ENCODE data around the gene CRIM1. TPM values are rescaled to one million over a fixed set of nuclear protein-coding genes. Genes with fewer than 3 reads are reported as not detected.

The CRIM1 gene
- total RNA-seq, 2 experiments from 2014 or later: 3.1 to 3.3 TPM

- Mint-ChIP-seq H3K4me3 (no peak overlapping the region), H3K9me3 (no peaks in the 10 kb centered on the region), H3K27ac (no peak overlapping the region), H3K27me3 (ENCODE audit: low read depth) (no peaks in the 10 kb centered on the region), H3K36me3 (ENCODE audit: low read depth) (no peaks in the 10 kb centered on the region), H3K4me1 (ENCODE audit: low read depth) (no peaks in the 10 kb centered on the region)
- intact Hi-C loops (cut with micrococcal nuclease): no loop called here
- no peak for DNase-seq
- CTCF ChIA-PET: no interaction called here
Observed at GRCh38 chr2:36535099-36535498, 179.5 kb downstream of the CRIM1 start.

GRCh38 chr2:36536776-36537175 lies 181.2 kb downstream of the CRIM1 start:
- H3K36me3 Mint-ChIP-seq (ENCODE audit: low read depth): no peaks in the 10 kb centered on the region
- no peak overlapping the region for H3K27ac Mint-ChIP-seq
- no peak for DNase-seq
- CTCF ChIA-PET: no interaction called here
- H3K4me3 Mint-ChIP-seq: no peak overlapping the region
- no peaks in the 10 kb centered on the region for H3K27me3 Mint-ChIP-seq (ENCODE audit: low read depth)
- intact Hi-C loops (cut with micrococcal nuclease): no loop called here
- H3K4me1 Mint-ChIP-seq (ENCODE audit: low read depth): no peaks in the 10 kb centered on the region
- H3K9me3 Mint-ChIP-seq: no peaks in the 10 kb centered on the region

- Mint-ChIP-seq H3K4me3 (no peak overlapping the region), H3K4me1 (ENCODE audit: low read depth) (no peaks in the 10 kb centered on the region), H3K9me3 (no peaks in the 10 kb centered on the region), H3K36me3 (ENCODE audit: low read depth) (no peaks in the 10 kb centered on the region), H3K27me3 (ENCODE audit: low read depth) (no peaks in the 10 kb centered on the region), H3K27ac (no peak overlapping the region)
- CTCF ChIA-PET: no interaction called here
- DNase-seq: no peak
- intact Hi-C loops (cut with micrococcal nuclease): no loop called here
Observed at GRCh38 chr2:36538335-36538734, 182.8 kb downstream of the CRIM1 start.

- no peaks in the 10 kb centered on the region for H3K9me3 Mint-ChIP-seq
- DNase-seq: no peak
- peaks cover 2% of the 10 kb centered on the region for H3K36me3 Mint-ChIP-seq (ENCODE audit: low read depth)
- H3K27ac Mint-ChIP-seq: no peak overlapping the region
- no peaks in the 10 kb centered on the region for H3K27me3 Mint-ChIP-seq (ENCODE audit: low read depth)
- no peak overlapping the region for H3K4me3 Mint-ChIP-seq
- intact Hi-C loops (cut with micrococcal nuclease): no loop called here
- H3K4me1 Mint-ChIP-seq (ENCODE audit: low read depth): no peaks in the 10 kb centered on the region
- CTCF ChIA-PET: no interaction called here
Observed at GRCh38 chr2:36539631-36540030, 184.1 kb downstream of the CRIM1 start.

- H3K4me3 Mint-ChIP-seq: no peak overlapping the region
- no peak overlapping the region for H3K27ac Mint-ChIP-seq
- H3K36me3 Mint-ChIP-seq (ENCODE audit: low read depth): peaks cover 8% of the 10 kb centered on the region
- CTCF ChIA-PET: no interaction called here
- H3K27me3 Mint-ChIP-seq (ENCODE audit: low read depth): no peaks in the 10 kb centered on the region
- H3K4me1 Mint-ChIP-seq (ENCODE audit: low read depth): no peaks in the 10 kb centered on the region
- intact Hi-C loops (cut with micrococcal nuclease): no loop called here
- H3K9me3 Mint-ChIP-seq: no peaks in the 10 kb centered on the region
- DNase-seq: no peak
Observed at GRCh38 chr2:36540986-36541754, 185.6 kb downstream of the CRIM1 start.

GRCh38 chr2:36541891-36542595 lies 186.5 kb downstream of the CRIM1 start:
- no peaks in the 10 kb centered on the region for H3K9me3 Mint-ChIP-seq
- no peak overlapping the region for H3K4me3 Mint-ChIP-seq
- intact Hi-C loops (cut with micrococcal nuclease): no loop called here
- no peaks in the 10 kb centered on the region for H3K27me3 Mint-ChIP-seq (ENCODE audit: low read depth)
- H3K36me3 Mint-ChIP-seq (ENCODE audit: low read depth): peaks cover 9% of the 10 kb centered on the region
- no peak for DNase-seq
- CTCF ChIA-PET: no interaction called here
- H3K27ac Mint-ChIP-seq: no peak overlapping the region
- no peaks in the 10 kb centered on the region for H3K4me1 Mint-ChIP-seq (ENCODE audit: low read depth)

- peaks cover 24% of the 10 kb centered on the region for H3K36me3 Mint-ChIP-seq (ENCODE audit: low read depth)
- no peak for DNase-seq
- no peak overlapping the region for H3K27ac Mint-ChIP-seq
- intact Hi-C loops (cut with micrococcal nuclease): no loop called here
- no peak overlapping the region for H3K4me3 Mint-ChIP-seq
- peaks cover 6% of the 10 kb centered on the region for H3K4me1 Mint-ChIP-seq (ENCODE audit: low read depth)
- H3K27me3 Mint-ChIP-seq (ENCODE audit: low read depth): no peaks in the 10 kb centered on the region
- CTCF ChIA-PET: interaction anchor here (0.5 kb wide), 1 partner anchor 51 kb away, joined by 4 read pairs; no protein-coding TSS in a partner anchor
- H3K9me3 Mint-ChIP-seq: no peaks in the 10 kb centered on the region
Observed at GRCh38 chr2:36544638-36545338, 189.2 kb downstream of the CRIM1 start.

- peaks cover 10% of the 10 kb centered on the region for H3K4me1 Mint-ChIP-seq (ENCODE audit: low read depth)
- H3K9me3 Mint-ChIP-seq: no peaks in the 10 kb centered on the region
- CTCF ChIA-PET: no interaction called here
- H3K4me3 Mint-ChIP-seq: no peak overlapping the region
- no peak overlapping the region for H3K27ac Mint-ChIP-seq
- no peaks in the 10 kb centered on the region for H3K27me3 Mint-ChIP-seq (ENCODE audit: low read depth)
- intact Hi-C loops (cut with micrococcal nuclease): no loop called here
- no peak for DNase-seq
- H3K36me3 Mint-ChIP-seq (ENCODE audit: low read depth): peaks cover 27% of the 10 kb centered on the region
Observed at GRCh38 chr2:36545871-36546416, 190.4 kb downstream of the CRIM1 start.

GRCh38 chr2:36547906-36548305 lies 192.3 kb downstream of the CRIM1 start:
- Mint-ChIP-seq H3K27ac (no peak overlapping the region), H3K4me1 (ENCODE audit: low read depth) (peaks cover 10% of the 10 kb centered on the region), H3K27me3 (ENCODE audit: low read depth) (no peaks in the 10 kb centered on the region), H3K9me3 (no peaks in the 10 kb centered on the region), H3K4me3 (no peak overlapping the region), H3K36me3 (ENCODE audit: low read depth) (peaks cover 30% of the 10 kb centered on the region)
- CTCF ChIA-PET: no interaction called here
- no peak for DNase-seq
- intact Hi-C loops (cut with micrococcal nuclease): no loop called here

- intact Hi-C loops (cut with micrococcal nuclease): loop anchor here (1.0 kb wide), 1 partner anchor 42 kb away; no protein-coding TSS in a partner anchor
- H3K27ac Mint-ChIP-seq: no peak overlapping the region
Observed at GRCh38 chr2:36549165-36549574, 193.6 kb downstream of the CRIM1 start.

GRCh38 chr2:36550006-36550405 lies 194.4 kb downstream of the CRIM1 start:
- Mint-ChIP-seq H3K36me3 (ENCODE audit: low read depth) (peaks cover 28% of the 10 kb centered on the region), H3K27me3 (ENCODE audit: low read depth) (no peaks in the 10 kb centered on the region), H3K4me1 (ENCODE audit: low read depth) (peaks cover 10% of the 10 kb centered on the region), H3K9me3 (no peaks in the 10 kb centered on the region), H3K4me3 (no peak overlapping the region), H3K27ac (no peak overlapping the region)
- intact Hi-C loops (cut with micrococcal nuclease): no loop called here
- no peak for DNase-seq
- CTCF ChIA-PET: interaction anchor here (0.7 kb wide), 2 partner anchors 193 to 197 kb away, joined by 3 read pairs; no protein-coding TSS in a partner anchor

More at GRCh38 chr2:36549165-36549574, 193.6 kb downstream of the CRIM1 start:
- H3K36me3 Mint-ChIP-seq (ENCODE audit: low read depth): peaks cover 32% of the 10 kb centered on the region
- CTCF ChIA-PET: interaction anchor here (0.6 kb wide), 1 partner anchor 118 kb away, joined by 3 read pairs; no protein-coding TSS in a partner anchor
- no peaks in the 10 kb centered on the region for H3K27me3 Mint-ChIP-seq (ENCODE audit: low read depth)
- peak; percentile 14 for DNase-seq
- peak overlapping the region; percentile 7 for H3K4me3 Mint-ChIP-seq
- no peaks in the 10 kb centered on the region for H3K9me3 Mint-ChIP-seq
- H3K4me1 Mint-ChIP-seq (ENCODE audit: low read depth): peaks cover 10% of the 10 kb centered on the region

GRCh38 chr2:36553683-36554082 lies 198.1 kb downstream of the CRIM1 start:
- Mint-ChIP-seq H3K27ac (no peak overlapping the region), H3K27me3 (ENCODE audit: low read depth) (no peaks in the 10 kb centered on the region), H3K4me1 (ENCODE audit: low read depth) (peaks cover 10% of the 10 kb centered on the region), H3K36me3 (ENCODE audit: low read depth) (peaks cover 24% of the 10 kb centered on the region), H3K4me3 (no peak overlapping the region), H3K9me3 (no peaks in the 10 kb centered on the region)
- CTCF ChIA-PET: interaction anchor here (0.6 kb wide), 1 partner anchor 114 kb away, joined by 3 read pairs; no protein-coding TSS in a partner anchor
- no peak for DNase-seq
- intact Hi-C loops (cut with micrococcal nuclease): no loop called here
